Esophagus squamous epithelium (tissue), 4 donors: Measurements from ENCODE around the gene KIF6.

Source experiments
- POLR2A ChIP-seq, 4 donors: fragments of 450-650 bp; IDR thresholded peaks; one replicate each; pipeline ENCODE4 v1.6.1; 2017; ENCODE audit warnings: antibody characterized with exemption in 4 of 4, mild to moderate bottlenecking in 4 of 4, moderate library complexity in 3 of 4
- TF ChIP-seq, protein P1 (sequence below), 6 experiments: fragments of 450-650 bp in 4 of 6; fragments of 200-600 bp in 2 of 6; sonication (generic) in 2 of 6; IDR thresholded peaks; one replicate each; pipeline ENCODE4 v1.5.1; 2016 to 2019; ENCODE audit warnings: antibody characterized with exemption in 6 of 6, mild to moderate bottlenecking in 4 of 6, moderate library complexity in 4 of 6

DNA sequence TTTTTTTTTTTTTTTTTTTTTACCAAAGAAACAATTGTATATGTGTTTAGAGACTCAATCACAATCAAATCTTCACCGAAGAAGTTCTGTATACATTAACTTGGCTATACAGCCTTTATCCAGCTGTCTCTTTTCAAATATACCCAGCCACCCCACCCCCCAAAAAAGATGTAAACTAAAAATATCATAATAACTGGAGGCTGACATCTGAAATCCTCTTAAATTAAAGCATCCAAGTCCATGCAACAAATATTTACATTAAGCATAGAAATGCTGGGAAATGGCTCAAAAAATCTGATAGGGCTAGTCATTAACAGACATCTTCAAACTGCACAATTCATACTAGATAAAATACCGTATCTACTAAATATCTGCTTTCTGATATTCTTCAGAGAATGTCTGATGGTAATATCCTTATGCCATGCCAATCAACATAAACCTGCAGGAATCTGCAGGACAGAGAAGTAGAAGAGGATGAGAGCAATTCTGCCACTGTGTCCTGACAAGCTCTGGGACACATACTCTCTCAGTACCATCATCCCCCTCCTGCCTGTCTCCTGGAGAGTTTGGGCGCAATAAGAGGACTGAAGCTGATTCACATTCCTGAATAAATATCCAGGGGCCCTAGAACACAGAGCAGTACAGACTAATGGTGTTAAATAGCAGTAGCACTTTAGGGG, 152.4 kb downstream of the KIF6 start:
- TF ChIP-seq, protein P1, sequence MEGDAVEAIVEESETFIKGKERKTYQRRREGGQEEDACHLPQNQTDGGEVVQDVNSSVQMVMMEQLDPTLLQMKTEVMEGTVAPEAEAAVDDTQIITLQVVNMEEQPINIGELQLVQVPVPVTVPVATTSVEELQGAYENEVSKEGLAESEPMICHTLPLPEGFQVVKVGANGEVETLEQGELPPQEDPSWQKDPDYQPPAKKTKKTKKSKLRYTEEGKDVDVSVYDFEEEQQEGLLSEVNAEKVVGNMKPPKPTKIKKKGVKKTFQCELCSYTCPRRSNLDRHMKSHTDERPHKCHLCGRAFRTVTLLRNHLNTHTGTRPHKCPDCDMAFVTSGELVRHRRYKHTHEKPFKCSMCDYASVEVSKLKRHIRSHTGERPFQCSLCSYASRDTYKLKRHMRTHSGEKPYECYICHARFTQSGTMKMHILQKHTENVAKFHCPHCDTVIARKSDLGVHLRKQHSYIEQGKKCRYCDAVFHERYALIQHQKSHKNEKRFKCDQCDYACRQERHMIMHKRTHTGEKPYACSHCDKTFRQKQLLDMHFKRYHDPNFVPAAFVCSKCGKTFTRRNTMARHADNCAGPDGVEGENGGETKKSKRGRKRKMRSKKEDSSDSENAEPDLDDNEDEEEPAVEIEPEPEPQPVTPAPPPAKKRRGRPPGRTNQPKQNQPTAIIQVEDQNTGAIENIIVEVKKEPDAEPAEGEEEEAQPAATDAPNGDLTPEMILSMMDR (IDR thresholded peaks at IDR 0.05) = no peak
- TF ChIP-seq POLR2A (IDR thresholded peaks at IDR 0.05) = no peak
